GM12801 (cell line): ENCODE results near the gene CD3E.

Source experiments
- TF ChIP-seq, protein P1 (sequence below): IDR thresholded peaks from one replicate; pipeline ENCODE4 v1.5.1; 2011; ENCODE audit warnings: control low read depth; ENCODE audit not compliant: insufficient read length; ENCODE audit errors: extremely low read depth

The CD3E gene

DNA sequence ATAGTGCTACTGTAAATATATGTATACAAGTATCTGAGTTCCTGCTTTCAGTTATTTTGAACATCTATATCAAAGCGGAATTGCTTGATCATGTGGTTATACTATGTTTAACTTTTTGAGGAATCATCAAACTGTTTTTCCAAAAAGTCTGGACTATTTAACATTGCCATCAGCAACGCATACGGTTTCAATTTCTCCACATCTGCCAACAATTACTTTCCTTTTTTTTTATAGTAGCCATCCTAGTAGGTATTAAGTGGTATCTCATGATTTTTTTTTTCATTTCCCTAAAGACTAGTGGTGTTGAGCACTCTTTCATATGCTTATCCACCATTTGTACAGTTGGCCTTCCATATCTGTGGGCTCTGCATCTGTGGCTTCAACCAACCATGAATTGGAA is 53.5 kb downstream of the CD3E start:
- TF ChIP-seq, protein P1, sequence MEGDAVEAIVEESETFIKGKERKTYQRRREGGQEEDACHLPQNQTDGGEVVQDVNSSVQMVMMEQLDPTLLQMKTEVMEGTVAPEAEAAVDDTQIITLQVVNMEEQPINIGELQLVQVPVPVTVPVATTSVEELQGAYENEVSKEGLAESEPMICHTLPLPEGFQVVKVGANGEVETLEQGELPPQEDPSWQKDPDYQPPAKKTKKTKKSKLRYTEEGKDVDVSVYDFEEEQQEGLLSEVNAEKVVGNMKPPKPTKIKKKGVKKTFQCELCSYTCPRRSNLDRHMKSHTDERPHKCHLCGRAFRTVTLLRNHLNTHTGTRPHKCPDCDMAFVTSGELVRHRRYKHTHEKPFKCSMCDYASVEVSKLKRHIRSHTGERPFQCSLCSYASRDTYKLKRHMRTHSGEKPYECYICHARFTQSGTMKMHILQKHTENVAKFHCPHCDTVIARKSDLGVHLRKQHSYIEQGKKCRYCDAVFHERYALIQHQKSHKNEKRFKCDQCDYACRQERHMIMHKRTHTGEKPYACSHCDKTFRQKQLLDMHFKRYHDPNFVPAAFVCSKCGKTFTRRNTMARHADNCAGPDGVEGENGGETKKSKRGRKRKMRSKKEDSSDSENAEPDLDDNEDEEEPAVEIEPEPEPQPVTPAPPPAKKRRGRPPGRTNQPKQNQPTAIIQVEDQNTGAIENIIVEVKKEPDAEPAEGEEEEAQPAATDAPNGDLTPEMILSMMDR, result no peak

DNA sequence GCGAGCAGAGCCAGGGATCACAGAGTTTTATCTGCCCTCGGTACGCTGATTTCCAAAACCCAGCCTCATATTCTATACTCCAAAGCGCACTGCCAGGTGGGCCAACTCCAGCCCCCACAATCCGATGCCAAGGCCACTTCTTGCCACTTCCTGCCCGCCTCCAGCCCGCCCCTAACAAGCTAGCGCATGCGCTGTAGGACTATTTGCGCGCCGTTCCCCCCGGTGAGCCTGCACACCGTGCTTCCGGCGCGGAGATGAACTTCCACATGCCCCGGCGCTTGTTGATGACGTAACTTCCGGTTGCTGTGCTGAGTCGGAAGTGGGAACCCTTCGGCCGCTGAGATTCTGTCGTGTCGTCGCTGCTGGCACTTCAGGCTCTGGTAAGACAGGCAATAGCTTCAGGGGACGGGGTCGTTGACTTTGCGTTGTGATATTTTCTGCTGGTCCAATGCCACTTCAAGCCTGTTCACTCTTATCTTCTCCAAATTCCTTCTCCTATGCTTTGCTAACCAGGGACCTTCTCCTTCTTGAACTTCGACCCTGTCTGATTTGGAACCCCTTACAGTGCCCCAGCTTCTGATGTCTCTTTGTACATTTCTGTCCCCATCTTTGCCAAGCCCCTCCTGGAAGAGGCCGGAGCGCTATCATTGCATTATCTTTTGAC is 54.9 kb downstream of the CD3E start, which contains the start of gene UBE4A:
UBE4A (plus strand) TSS at position 306 of the 664 bp plus-strand sequence. CDS start 5,481 bp downstream, outside the sequence.
- TF ChIP-seq, protein P1, result no peak

DNA sequence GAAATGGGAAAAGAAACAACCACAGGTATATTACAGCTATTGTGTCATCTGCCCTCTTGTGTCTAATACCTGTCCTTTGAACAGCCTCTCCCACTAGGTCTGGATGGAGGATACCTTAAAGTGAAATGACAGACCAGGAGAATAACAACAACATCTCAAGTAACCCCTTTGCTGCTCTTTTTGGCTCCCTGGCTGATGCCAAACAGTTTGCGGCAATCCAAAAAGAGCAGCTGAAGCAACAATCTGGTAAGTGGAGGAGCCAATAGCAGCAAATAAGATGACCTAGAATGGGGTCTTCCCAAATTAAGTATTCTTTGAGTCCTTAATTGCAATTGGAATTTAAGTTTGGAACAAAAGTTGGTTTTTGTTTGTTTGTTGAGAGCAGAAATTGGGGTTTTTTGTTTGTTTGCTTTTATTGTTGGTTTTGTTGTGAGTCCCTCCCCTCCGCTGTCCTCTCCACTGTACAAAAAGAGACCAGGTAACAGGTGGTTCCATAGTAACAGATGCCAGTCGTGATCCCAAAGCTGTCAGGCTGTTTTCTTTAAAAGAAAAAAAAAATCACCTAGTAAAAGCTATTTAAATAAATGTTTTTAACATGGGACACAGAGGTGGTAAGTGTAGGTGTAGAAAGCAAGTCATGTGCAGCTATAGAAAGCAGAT is 60.6 kb downstream of the CD3E start:
- TF ChIP-seq, protein P1, result no peak
